ENCODE data around the gene ZKSCAN8. TPM values are rescaled to one million over a fixed set of nuclear protein-coding genes. Genes with fewer than 3 reads are reported as not detected.

Gene ZKSCAN8
- total and polyA plus RNA-seq, 2 donors (not counting 1 experiment from before 2014, with no cell fraction given) = 13.4 to 21.6 TPM

DNA sequence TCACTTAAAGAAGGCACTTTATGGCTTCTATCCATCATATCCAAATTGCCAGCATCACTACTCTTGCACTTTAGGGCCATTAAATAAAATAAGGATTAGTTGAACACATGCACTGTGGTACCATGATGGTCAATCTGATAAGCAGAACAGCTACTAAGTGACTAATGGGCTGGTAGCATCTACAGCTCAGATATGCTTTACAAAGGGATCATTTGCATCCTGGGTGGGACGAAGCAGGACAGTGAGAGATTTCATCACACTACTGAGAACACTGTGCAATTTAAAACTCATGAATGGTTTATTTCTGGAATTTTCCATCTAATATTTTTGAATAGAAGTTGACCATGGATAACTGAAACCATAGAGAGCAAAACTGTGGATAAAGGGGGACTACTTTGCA, 58.3 kb downstream of the ZKSCAN8 start:
- no peak overlapping the region for H3K27ac ChIP-seq (ENCODE audit: insufficient read depth, low read length)

DNA sequence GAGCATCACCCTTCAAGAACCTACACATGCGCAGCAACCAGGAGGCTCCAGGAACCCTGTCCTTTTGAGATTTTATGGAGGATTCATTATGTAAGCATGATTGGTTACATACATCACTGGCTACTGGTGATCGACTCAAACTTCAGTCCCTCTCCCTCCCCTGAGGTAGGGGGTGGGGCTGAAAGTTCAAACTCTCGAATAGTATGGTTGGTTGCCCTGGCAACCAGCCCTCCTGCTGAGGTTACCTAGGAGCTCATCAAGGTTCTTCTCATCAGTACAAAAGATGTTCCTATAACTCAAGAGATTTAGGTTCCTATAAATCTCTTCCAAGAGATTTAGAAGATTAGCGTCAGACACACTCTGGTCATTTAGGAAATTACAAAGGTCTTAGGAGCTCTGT, 61.5 kb downstream of the ZKSCAN8 start:
- Histone ChIP-seq H4K20me1 (ENCODE audit: control insufficient read depth, extremely low read depth, insufficient read depth, low read length) (no peaks in the 10 kb centered on the region), H3K4me2 (ENCODE audit: extremely low read depth, insufficient read depth, low read length) (no peak overlapping the region), H3K9ac (ENCODE audit: insufficient read depth, low read length) (no peak overlapping the region), H3K4me1 (ENCODE audit: control insufficient read depth, extremely low read depth, insufficient read depth, low read length) (no peaks in the 10 kb centered on the region), H3K27me3 (ENCODE audit: control insufficient read depth, insufficient read depth, low read length) (peaks cover 7% of the 10 kb centered on the region), H3K36me3 (ENCODE audit: control insufficient read depth, insufficient read depth, low read length) (no peaks in the 10 kb centered on the region), H3K4me3 (replicated peaks in 1 of 4; ENCODE audit: control extremely low read depth in 1 of 4, insufficient read depth in 1 of 4, low read depth in 3 of 4, low read length in 4 of 4) (no peak overlapping the region), H3K9me3 (ENCODE audit: control insufficient read depth, insufficient read depth, low read depth, low read length) (no peaks in the 10 kb centered on the region), H2AFZ (ENCODE audit: low read length) (no peak overlapping the region), H3K27ac (ENCODE audit: insufficient read depth, low read length) (no peak overlapping the region), H3K79me2 (ENCODE audit: control insufficient read depth, insufficient read depth, low read length) (no peaks in the 10 kb centered on the region)
- no peak for DNase-seq (ENCODE audit: low read depth in 2 of 2)
- TF ChIP-seq, protein P1, sequence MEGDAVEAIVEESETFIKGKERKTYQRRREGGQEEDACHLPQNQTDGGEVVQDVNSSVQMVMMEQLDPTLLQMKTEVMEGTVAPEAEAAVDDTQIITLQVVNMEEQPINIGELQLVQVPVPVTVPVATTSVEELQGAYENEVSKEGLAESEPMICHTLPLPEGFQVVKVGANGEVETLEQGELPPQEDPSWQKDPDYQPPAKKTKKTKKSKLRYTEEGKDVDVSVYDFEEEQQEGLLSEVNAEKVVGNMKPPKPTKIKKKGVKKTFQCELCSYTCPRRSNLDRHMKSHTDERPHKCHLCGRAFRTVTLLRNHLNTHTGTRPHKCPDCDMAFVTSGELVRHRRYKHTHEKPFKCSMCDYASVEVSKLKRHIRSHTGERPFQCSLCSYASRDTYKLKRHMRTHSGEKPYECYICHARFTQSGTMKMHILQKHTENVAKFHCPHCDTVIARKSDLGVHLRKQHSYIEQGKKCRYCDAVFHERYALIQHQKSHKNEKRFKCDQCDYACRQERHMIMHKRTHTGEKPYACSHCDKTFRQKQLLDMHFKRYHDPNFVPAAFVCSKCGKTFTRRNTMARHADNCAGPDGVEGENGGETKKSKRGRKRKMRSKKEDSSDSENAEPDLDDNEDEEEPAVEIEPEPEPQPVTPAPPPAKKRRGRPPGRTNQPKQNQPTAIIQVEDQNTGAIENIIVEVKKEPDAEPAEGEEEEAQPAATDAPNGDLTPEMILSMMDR (conservative IDR thresholded peaks at IDR 0.05 in 1 of 2, IDR thresholded peaks at IDR 0.05 in 1 of 2; ENCODE audit: low read depth in 1 of 2, low read length in 2 of 2) = no peak

More for the DNA sequence above, 58.3 kb downstream of the ZKSCAN8 start:
- Histone ChIP-seq H3K9me3 (ENCODE audit: control insufficient read depth, insufficient read depth, low read depth, low read length) (no peaks in the 10 kb centered on the region), H3K36me3 (ENCODE audit: control insufficient read depth, insufficient read depth, low read length) (no peaks in the 10 kb centered on the region), H3K27me3 (ENCODE audit: control insufficient read depth, insufficient read depth, low read length) (peaks cover 2% of the 10 kb centered on the region), H2AFZ (ENCODE audit: low read length) (no peak overlapping the region), H3K9ac (ENCODE audit: insufficient read depth, low read length) (no peak overlapping the region), H3K4me1 (ENCODE audit: control insufficient read depth, extremely low read depth, insufficient read depth, low read length) (no peaks in the 10 kb centered on the region), H3K4me2 (ENCODE audit: extremely low read depth, insufficient read depth, low read length) (no peak overlapping the region), H4K20me1 (ENCODE audit: control insufficient read depth, extremely low read depth, insufficient read depth, low read length) (no peaks in the 10 kb centered on the region), H3K4me3 (replicated peaks in 1 of 4; ENCODE audit: control extremely low read depth in 1 of 4, insufficient read depth in 1 of 4, low read depth in 3 of 4, low read length in 4 of 4) (no peak overlapping the region), H3K79me2 (ENCODE audit: control insufficient read depth, insufficient read depth, low read length) (no peaks in the 10 kb centered on the region)
- DNase-seq (ENCODE audit: low read depth in 2 of 2) = no peak
- TF ChIP-seq, protein P1 (conservative IDR thresholded peaks at IDR 0.05 in 1 of 2, IDR thresholded peaks at IDR 0.05 in 1 of 2; ENCODE audit: low read depth in 1 of 2, low read length in 2 of 2) = no peak
- no peak for TF ChIP-seq EZH2 (IDR thresholded peaks at IDR 0.05; ENCODE audit: low read length, missing control alignments)

DNA sequence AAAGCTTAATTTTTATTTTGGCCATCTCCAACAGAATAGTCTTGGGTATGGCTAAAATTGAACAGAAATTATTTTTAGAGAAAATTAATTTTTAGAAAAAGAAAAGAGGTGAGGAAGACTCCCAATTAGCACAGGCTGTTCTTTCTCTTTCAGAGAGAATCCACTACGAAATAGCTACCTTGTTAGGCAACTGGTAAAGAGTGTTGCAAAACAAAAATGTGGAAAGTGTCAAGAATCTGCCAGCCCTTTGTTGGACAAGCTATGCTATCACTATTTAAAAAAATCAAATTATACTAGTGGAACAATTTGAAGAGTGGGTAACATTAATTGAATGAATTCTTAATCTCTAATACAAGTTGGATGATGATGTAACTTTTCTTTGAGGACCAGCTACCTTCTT, 64.2 kb downstream of the ZKSCAN8 start:
- H2AFZ ChIP-seq (ENCODE audit: low read length) = no peak overlapping the region

More for the DNA sequence above, 64.2 kb downstream of the ZKSCAN8 start:
- no peaks in the 10 kb centered on the region for H4K20me1 ChIP-seq (ENCODE audit: control insufficient read depth, extremely low read depth, insufficient read depth, low read length)
- H3K4me2 ChIP-seq (ENCODE audit: extremely low read depth, insufficient read depth, low read length) = no peak overlapping the region
- TF ChIP-seq, protein P1 (conservative IDR thresholded peaks at IDR 0.05 in 1 of 2, IDR thresholded peaks at IDR 0.05 in 1 of 2; ENCODE audit: low read depth in 1 of 2, low read length in 2 of 2) = no peak
- no peak for TF ChIP-seq EZH2 (IDR thresholded peaks at IDR 0.05; ENCODE audit: low read length, missing control alignments)
- no peaks in the 10 kb centered on the region for H3K79me2 ChIP-seq (ENCODE audit: control insufficient read depth, insufficient read depth, low read length)
- H3K4me3 ChIP-seq (replicated peaks in 1 of 4; ENCODE audit: control extremely low read depth in 1 of 4, insufficient read depth in 1 of 4, low read depth in 3 of 4, low read length in 4 of 4) = no peak overlapping the region
- H3K27me3 ChIP-seq (ENCODE audit: control insufficient read depth, insufficient read depth, low read length) = peaks cover 13% of the 10 kb centered on the region
- H3K4me1 ChIP-seq (ENCODE audit: control insufficient read depth, extremely low read depth, insufficient read depth, low read length) = no peaks in the 10 kb centered on the region
- H3K9me3 ChIP-seq (ENCODE audit: control insufficient read depth, insufficient read depth, low read depth, low read length) = no peaks in the 10 kb centered on the region
- no peak overlapping the region for H3K27ac ChIP-seq (ENCODE audit: insufficient read depth, low read length)
- no peaks in the 10 kb centered on the region for H3K36me3 ChIP-seq (ENCODE audit: control insufficient read depth, insufficient read depth, low read length)
- DNase-seq (ENCODE audit: low read depth in 2 of 2) = no peak
- H3K9ac ChIP-seq (ENCODE audit: insufficient read depth, low read length) = no peak overlapping the region

Data from fibroblast of lung (primary cell).